ENCODE results near the gene RFC4. TPM values are rescaled to one million over a fixed set of nuclear protein-coding genes. Genes with fewer than 3 reads are reported as not detected.

The RFC4 gene
- total and polyA plus RNA-seq, 7 donors: 8.7 to 30.3 (median 16.4) TPM

GRCh38 chr3:186842426-186843038 is 36.2 kb upstream of the RFC4 start, which contains the start of gene ADIPOQ:
TSS of gene ADIPOQ (plus strand) at chr3:186842710. CDS start at chr3:186853059, 10,349 bp downstream.
- no peaks in the 10 kb centered on the region for H3K9me3 ChIP-seq
- no peaks in the 10 kb centered on the region for H3K4me1 ChIP-seq
- intact Hi-C loops (cut with DNase I): no loop called here
- H3K27me3 ChIP-seq: peaks cover 0 to 20% (median 0%) of the 10 kb centered on the region in 3 donors
- no peaks in the 10 kb centered on the region for H3K36me3 ChIP-seq
- 87 to 90% methylated on average over 7 of the region's 7 CpGs for WGBS, 2 donors
- no peak for TF ChIP-seq EP300 (IDR thresholded peaks at IDR 0.05)
- TF ChIP-seq POLR2A (IDR thresholded peaks at IDR 0.05): no peak
- TF ChIP-seq CTCF (IDR thresholded peaks at IDR 0.05): no peak
- TF ChIP-seq POLR2AphosphoS5 (IDR thresholded peaks at IDR 0.05): no peak
- H3K27ac ChIP-seq: no peak within 1 kb of the TSS
- no peak within 1 kb of the TSS for H3K4me3 ChIP-seq
- no peak for DNase-seq

GRCh38 chr3:186841620-186842019 is 35.3 kb upstream of the RFC4 start:
- 77 to 81% methylated on average over 4 of the region's 4 CpGs for WGBS, 2 donors

GRCh38 chr3:186839874-186840641 is 33.8 kb upstream of the RFC4 start:
- Histone ChIP-seq H3K9me3 (no peaks in the 10 kb centered on the region), H3K27me3 (peaks cover 0 to 4% (median 0%) of the 10 kb centered on the region in 3 donors), H3K36me3 (no peaks in the 10 kb centered on the region), H3K27ac (no peak overlapping the region), H3K4me1 (no peaks in the 10 kb centered on the region), H3K4me3 (no peak overlapping the region)
- DNase-seq: no peak
- TF ChIP-seq POLR2AphosphoS5 (IDR thresholded peaks at IDR 0.05): no peak
- TF ChIP-seq POLR2A (IDR thresholded peaks at IDR 0.05): no peak
- TF ChIP-seq EP300 (IDR thresholded peaks at IDR 0.05): no peak
- no peak for TF ChIP-seq CTCF (IDR thresholded peaks at IDR 0.05)
- intact Hi-C loops (cut with DNase I): no loop called here
- WGBS, 2 donors: 92 to 93% methylated on average over 17 of the region's 17 CpGs

More at GRCh38 chr3:186841620-186842019, 35.3 kb upstream of the RFC4 start:
- Histone ChIP-seq H3K4me3 (no peak overlapping the region), H3K27me3 (peaks cover 0 to 15% (median 0%) of the 10 kb centered on the region in 3 donors), H3K36me3 (no peaks in the 10 kb centered on the region), H3K9me3 (no peaks in the 10 kb centered on the region), H3K4me1 (no peaks in the 10 kb centered on the region), H3K27ac (no peak overlapping the region)
- no peak for TF ChIP-seq EP300 (IDR thresholded peaks at IDR 0.05)
- TF ChIP-seq CTCF (IDR thresholded peaks at IDR 0.05): no peak
- no peak for TF ChIP-seq POLR2AphosphoS5 (IDR thresholded peaks at IDR 0.05)
- TF ChIP-seq POLR2A (IDR thresholded peaks at IDR 0.05): no peak
- intact Hi-C loops (cut with DNase I): no loop called here
- DNase-seq: no peak

- H3K27me3 ChIP-seq: peaks cover 3 to 55% (median 24%) of the 10 kb centered on the region in 3 donors
- intact Hi-C loops (cut with DNase I): no loop called here
- no peaks in the 10 kb centered on the region for H3K36me3 ChIP-seq
- no peak for DNase-seq
- no peaks in the 10 kb centered on the region for H3K9me3 ChIP-seq
- H3K27ac ChIP-seq: no peak overlapping the region
- peaks cover 0 to 6% (median 3%) of the 10 kb centered on the region in 4 donors for H3K4me1 ChIP-seq
- H3K4me3 ChIP-seq: no peak overlapping the region
- 91 to 95% methylated on average over 1 of the region's 1 CpG for WGBS, 2 donors
- TF ChIP-seq EP300 (IDR thresholded peaks at IDR 0.05): no peak
- TF ChIP-seq POLR2AphosphoS5 (IDR thresholded peaks at IDR 0.05): no peak
- TF ChIP-seq CTCF (IDR thresholded peaks at IDR 0.05): no peak
- no peak for TF ChIP-seq POLR2A (IDR thresholded peaks at IDR 0.05)
These were observed 26.0 kb upstream of the RFC4 start for GRCh38 chr3:186832276-186832675.
